Measurements from ENCODE around the gene ANKRD11.

The ANKRD11 gene

DNA sequence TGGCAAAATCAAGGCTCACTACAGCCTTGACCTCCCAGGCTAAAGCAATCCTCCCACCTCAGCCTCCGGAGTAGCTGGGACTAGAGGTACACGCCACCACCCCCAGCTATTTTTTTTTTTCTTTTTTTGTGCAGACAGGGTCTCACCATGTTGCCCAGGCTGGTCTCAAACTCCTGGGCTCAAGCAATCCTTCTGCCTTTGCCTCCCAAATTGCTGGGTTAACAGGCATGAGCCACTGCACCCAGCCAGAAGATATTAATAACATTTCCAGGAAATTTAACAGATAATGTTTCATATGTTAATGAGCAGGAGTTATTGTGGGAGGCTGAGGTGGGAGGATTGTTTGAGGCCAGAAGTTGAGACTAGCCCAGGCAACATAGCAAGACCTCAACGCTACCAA is 9.4 kb upstream of the ANKRD11 start:
- no peak for DNase-seq (ENCODE audit: extremely low read depth, low read depth)
- TF ChIP-seq, protein P1, sequence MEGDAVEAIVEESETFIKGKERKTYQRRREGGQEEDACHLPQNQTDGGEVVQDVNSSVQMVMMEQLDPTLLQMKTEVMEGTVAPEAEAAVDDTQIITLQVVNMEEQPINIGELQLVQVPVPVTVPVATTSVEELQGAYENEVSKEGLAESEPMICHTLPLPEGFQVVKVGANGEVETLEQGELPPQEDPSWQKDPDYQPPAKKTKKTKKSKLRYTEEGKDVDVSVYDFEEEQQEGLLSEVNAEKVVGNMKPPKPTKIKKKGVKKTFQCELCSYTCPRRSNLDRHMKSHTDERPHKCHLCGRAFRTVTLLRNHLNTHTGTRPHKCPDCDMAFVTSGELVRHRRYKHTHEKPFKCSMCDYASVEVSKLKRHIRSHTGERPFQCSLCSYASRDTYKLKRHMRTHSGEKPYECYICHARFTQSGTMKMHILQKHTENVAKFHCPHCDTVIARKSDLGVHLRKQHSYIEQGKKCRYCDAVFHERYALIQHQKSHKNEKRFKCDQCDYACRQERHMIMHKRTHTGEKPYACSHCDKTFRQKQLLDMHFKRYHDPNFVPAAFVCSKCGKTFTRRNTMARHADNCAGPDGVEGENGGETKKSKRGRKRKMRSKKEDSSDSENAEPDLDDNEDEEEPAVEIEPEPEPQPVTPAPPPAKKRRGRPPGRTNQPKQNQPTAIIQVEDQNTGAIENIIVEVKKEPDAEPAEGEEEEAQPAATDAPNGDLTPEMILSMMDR (IDR thresholded peaks at IDR 0.05; ENCODE audit: low read depth, low read length, missing control alignments): no peak

DNA sequence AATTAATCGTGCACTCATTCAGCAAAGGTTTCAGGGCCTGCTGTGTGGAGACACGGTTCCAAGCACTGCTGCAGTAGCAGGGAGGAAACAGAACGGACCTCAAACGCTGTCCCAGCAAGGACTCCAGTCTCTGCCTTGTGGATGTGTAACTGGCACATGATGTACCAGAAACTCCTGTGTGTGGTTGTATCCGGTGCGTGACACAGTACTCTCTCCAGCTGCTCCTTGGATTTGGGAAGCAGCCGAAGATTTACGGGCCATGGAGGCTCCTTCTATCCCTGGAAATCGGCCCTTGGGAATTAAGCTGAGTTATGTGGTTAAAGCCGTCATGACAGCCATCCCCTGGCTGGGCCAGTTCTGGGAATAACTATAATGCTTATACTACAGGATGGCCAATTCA is 8.5 kb upstream of the ANKRD11 start:
- TF ChIP-seq, protein P1 (IDR thresholded peaks at IDR 0.05; ENCODE audit: low read depth, low read length, missing control alignments): no peak
- H3K4me3 ChIP-seq (replicated peaks; ENCODE audit: low read depth, low read length): no peak overlapping the region
- DNase-seq (ENCODE audit: extremely low read depth, low read depth): no peak

More for the DNA sequence above, 9.4 kb upstream of the ANKRD11 start:
- no peak overlapping the region for H3K4me3 ChIP-seq (replicated peaks; ENCODE audit: low read depth, low read length)

DNA sequence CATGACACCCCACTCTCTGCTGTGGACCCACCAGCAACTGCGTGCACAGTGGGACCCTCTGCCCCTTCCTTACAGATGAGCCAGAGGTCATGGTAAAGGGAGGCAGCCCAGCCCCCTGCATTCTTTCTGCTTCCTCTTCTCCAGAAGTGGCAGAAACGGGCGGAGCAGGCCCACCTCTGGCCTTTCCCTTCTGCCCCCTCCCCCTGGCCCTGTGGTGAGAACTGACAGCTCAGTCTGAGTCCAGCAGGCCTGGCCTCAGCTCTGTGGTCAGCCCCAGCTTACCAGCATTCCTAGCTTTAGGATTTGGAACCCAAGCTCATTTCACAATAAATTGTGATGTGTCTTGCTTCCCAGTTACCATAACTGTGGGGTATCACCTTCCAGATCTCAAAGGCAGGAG is 4.8 kb upstream of the ANKRD11 start:
- TF ChIP-seq, protein P1 (IDR thresholded peaks at IDR 0.05; ENCODE audit: low read depth, low read length, missing control alignments): no peak
- no peak overlapping the region for H3K4me3 ChIP-seq (replicated peaks; ENCODE audit: low read depth, low read length)
- DNase-seq (ENCODE audit: extremely low read depth, low read depth): no peak

GRCh38 chr16:89493776-89494175 is 3.4 kb upstream of the ANKRD11 start:
- DNase-seq (ENCODE audit: extremely low read depth, low read depth): no peak
- TF ChIP-seq, protein P1 (IDR thresholded peaks at IDR 0.05; ENCODE audit: low read depth, low read length, missing control alignments): no peak
- H3K4me3 ChIP-seq (replicated peaks; ENCODE audit: low read depth, low read length): no peak overlapping the region

DNA sequence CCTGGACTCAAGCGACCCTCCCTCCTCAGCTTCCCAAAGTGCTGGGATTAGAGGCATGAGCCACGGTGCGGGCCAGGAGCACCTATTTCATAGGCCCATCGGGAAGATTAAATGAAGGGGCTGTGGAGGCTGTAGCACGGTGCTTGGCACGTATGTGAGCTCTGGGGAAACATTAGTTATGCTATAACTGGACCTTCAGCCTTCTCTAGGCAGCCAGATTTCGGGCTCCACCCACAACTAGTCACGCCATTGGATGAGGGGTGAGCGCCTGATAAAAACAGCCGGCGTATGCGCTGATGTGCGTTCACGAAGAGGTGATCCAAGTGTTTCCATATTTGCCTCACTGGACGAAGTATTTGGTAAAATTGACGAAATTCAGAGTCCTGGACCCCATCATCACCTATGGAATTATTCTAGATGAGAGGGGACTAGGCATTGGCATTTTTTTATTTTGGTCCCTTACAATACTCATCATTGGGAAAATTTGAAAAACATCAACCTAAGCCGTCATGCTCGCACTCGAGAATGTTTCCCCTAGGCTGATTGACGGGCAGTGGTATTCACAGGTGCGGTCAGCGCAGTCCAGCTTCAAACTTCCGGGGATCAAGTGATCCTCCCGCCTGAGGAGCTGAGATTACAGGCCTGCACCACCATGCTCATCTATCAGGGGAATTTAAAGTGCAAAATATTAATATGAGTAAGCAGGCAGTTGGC is 1.8 kb upstream of the ANKRD11 start:
- peak overlapping the region; percentile 86 for H3K4me3 ChIP-seq (replicated peaks; ENCODE audit: low read depth, low read length)
- no peak for DNase-seq (ENCODE audit: extremely low read depth, low read depth)
- TF ChIP-seq, protein P1 (IDR thresholded peaks at IDR 0.05; ENCODE audit: low read depth, low read length, missing control alignments): no peak

- DNase-seq (ENCODE audit: extremely low read depth, low read depth): no peak
- peak overlapping the region; percentile 86 for H3K4me3 ChIP-seq (replicated peaks; ENCODE audit: low read depth, low read length)
- TF ChIP-seq, protein P1 (IDR thresholded peaks at IDR 0.05; ENCODE audit: low read depth, low read length, missing control alignments): no peak
Observed at GRCh38 chr16:89491238-89491869, 993 bp upstream of the ANKRD11 start.
